GM19240 (cell line): ENCODE data around the gene SPATA24.
"Not testable (repeated sequence)": the region's sequence is repeated elsewhere in the genome, so short reads cannot be mapped to it uniquely, and the experiment has no call there.

Experiments used
- DNase-seq: peaks from one replicate; pipeline ENCODE4 v3.0.0; 2011; ENCODE audit warnings: low spot score; ENCODE audit not compliant: insufficient read length

The SPATA24 gene

GRCh38 chr5:139403787-139404483 is at the start of gene SPATA24:
Gene SPATA24, minus strand, starts transcription at chr5:139404089. Its CDS starts 29 bp downstream, at chr5:139404060.
- DNase-seq = peak; percentile 94

GRCh38 chr5:139451878-139452660 is 48.2 kb upstream of the SPATA24 start:
- no peak for DNase-seq

GRCh38 chr5:139451176-139451575 is 47.3 kb upstream of the SPATA24 start:
- no peak for DNase-seq

DNA sequence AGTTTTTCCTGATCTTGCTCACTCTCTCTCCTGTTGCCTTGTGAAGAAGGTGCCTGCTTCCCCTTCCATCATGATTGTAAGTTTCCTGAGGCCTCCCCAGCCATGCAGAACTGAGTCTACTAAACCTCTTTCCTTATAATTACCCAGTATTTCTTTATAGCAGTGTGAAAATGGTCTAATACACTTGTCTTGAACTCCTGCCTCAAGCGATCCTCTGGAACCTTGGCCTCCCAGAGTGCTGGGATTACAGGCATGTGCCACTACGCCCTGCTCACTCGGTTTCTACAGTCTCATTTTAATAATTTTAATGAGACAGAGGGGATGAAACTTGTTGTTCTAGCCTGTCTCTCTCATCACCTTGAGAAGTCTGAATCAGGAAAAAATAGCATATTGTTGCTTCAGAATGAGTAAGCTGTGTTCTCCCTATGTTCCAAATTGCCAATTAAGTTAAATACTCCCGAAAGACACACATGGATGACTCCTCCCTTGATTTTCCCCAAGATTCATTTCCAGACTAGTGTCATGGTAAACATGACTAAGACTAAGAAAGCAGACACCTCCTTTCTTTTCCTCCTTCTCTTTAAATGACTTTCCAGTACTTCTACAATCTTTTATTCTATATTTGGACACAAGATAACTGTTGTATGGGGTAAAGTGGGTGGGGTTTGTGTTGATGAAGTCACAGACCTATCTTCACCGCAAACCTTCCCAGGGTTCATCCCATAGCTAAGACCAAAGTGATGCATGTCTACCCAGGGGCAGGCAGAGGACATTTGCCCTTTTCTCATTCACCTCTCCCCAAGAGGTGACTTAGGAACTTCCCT is 43.3 kb upstream of the SPATA24 start:
- no peak for DNase-seq

DNA sequence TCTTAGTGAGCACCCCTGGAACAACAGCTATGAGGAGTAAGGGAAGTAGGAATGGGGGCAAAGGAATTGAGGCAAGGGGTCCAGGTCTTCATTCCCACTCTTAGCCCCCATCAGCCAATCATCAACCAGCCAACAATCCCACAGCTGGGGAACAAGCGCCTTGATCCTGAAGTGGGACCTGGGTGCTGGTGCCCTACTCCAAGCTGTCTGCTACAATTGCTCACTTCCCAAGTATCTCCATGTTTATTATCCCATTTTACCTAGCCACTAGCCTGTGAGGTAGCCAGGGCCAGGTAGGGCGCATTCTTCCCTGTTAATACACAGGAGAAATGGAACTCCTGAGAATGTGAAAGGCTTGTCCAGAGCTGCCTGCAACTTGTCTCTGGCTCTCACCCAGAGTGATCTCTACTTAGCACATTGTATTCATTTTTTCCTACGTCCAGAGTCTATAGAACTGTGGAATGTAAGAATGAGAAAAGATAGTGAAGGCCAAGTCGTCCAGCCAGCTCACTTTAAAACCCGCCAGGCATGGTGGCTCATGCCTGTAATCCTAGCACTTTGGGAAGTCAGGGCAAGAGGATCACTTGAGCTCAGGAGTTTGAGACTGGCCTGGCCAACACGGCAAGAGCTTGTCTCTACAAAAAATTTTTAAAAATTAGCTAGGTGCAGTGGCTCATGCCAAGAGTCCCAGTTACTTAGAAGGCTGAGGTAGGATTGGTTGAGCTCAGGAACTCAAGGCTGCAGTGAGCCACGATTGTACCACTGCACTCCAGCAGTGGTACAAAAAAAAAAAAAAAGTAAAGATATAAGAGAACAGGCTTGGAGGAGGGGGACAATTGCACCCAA is 41.7 kb upstream of the SPATA24 start:
- DNase-seq = no peak

GRCh38 chr5:139443831-139444453 is 40.1 kb upstream of the SPATA24 start:
- DNase-seq = no peak

GRCh38 chr5:139440416-139440815 is 36.5 kb upstream of the SPATA24 start:
- DNase-seq = not testable (repeated sequence)

GRCh38 chr5:139439013-139439903 is 35.4 kb upstream of the SPATA24 start, which contains the start of gene DNAJC18:
Gene DNAJC18, minus strand, starts transcription at chr5:139439525. Its CDS starts 80 bp downstream, at chr5:139439445.
- DNase-seq = peak; percentile 75

- no peak for DNase-seq
Observed at GRCh38 chr5:139438707-139439012, 34.8 kb upstream of the SPATA24 start.

DNA sequence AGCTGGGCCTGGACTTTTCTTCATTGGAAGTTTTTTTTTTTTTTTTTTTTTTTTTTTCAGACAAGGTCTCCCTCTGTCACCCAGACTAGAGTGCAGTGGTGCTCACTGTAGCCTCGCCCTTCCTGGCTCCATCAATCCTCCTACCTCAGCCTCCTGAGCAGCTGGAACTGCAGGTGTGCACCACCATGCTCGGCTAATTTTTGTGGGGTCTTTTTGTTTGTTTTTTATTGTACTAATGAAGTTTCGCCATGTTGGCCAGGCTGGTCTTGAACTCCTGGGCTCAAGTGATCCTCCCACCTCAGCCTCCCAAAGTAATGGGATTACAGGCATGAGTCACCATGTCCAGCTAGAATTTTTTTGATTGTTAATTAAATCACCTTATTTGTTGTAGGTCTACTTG is 31.8 kb upstream of the SPATA24 start:
- no peak for DNase-seq

- no peak for DNase-seq
Observed at GRCh38 chr5:139431706-139432105, 27.8 kb upstream of the SPATA24 start.

DNA sequence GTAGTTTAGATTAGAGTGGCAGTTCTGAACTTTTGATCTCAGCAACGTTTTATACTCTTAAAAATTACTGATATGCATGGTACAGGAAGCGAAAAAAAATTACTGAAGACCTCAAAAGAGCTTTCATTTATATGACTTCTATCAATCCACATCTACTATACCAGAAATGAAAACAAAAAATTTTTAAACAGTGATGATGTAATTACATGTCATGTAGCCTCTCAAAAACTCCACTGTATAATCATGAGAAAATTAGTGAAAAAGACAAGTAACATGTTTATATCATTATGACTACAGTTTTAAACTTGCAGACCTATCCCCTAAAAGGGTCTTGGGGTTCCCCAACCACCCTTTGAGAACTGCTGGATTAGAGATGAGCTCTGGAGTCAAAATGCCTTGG is 26.1 kb upstream of the SPATA24 start:
- no peak for DNase-seq

GRCh38 chr5:139426203-139426885 is 22.5 kb upstream of the SPATA24 start:
- no peak for DNase-seq

- DNase-seq = no peak
Observed at GRCh38 chr5:139425497-139425896, 21.6 kb upstream of the SPATA24 start.

DNA sequence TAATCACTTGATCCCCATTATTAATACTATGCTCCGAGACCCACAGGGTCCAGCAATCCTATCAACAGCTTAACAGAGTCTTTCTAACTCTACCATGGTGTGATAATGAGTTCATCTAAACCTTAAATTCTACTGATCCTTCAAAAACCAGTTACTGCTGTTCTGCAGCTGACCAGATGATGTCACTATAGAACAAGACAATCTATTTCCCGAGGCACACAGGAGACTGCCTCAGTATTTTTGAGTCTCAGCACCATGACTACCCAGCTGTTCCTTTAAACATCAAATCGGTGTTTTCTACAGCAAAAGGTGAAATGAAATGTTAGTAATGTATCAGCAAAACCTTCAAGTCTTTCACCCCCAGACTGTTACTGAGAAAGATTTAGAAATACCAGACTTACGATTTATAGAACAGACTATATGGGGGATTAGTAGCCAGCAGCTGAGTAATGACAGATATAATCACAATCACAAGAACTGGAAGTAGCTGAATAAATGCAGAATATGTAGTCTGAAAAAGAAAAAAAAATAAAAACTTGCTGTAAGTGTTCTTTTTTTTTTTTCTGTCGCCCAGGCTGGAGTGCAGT is 18.5 kb upstream of the SPATA24 start:
- DNase-seq = peak; percentile 62

GRCh38 chr5:139419226-139420192 is 15.6 kb upstream of the SPATA24 start:
- no peak for DNase-seq

GRCh38 chr5:139418793-139419192 is 14.9 kb upstream of the SPATA24 start:
- no peak for DNase-seq
